Endothelial cell of hepatic sinusoid (primary cell): ENCODE data around the gene CFP.
"Not testable (repeated sequence)": the region's sequence is repeated elsewhere in the genome, so short reads cannot be mapped to it uniquely, and the experiment has no call there.

ENCODE experiments used
- in situ Hi-C: cut with HindIII; loops from 2 replicates; pipeline ENCODE4 v1.10.0; 2017; ENCODE audit warnings: low sequenced_read_pairs

CFP gene

DNA sequence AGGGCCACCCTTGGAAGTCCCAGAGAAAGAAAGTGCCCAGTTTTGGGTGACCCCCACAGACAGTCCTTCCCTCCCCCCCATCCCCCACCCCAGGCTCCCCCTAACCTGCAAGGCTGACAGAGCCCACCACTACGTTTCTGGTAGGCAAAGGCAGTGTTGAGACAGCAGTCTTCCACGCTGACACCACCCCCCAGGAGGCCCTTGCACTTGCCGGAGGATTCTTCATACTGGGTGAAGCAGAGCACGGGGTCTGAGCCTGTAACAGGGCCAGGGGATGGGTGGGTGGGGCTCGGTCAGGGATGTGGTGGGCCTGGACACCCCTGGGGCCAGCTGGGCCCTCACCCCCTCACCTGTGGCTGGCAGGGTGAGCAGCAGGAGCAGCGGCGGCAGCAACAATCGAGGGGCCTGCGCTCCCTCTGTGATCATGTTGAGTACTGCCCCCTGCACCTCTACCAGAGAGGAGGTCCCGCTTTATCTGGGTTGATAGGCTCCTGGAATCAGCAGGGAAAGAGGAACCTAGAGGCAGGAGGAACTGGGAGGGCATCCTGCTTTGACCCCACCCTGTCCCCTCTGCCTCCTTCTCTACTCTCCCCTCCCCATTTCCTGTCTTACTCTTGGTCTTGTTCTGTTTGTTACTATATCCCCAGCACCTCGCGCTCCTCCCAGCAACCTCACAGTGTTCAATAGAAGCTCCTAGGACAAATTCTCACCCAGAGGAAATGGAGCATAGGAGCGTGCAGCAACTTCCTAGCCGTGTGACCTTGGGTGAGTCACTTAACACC is at the start of gene CFP:
TSS of gene CFP (minus strand) at position 512 of the 782 bp plus-strand sequence. CDS start at position 426, 86 bp downstream.
- in situ Hi-C loops, result no loop called here

DNA sequence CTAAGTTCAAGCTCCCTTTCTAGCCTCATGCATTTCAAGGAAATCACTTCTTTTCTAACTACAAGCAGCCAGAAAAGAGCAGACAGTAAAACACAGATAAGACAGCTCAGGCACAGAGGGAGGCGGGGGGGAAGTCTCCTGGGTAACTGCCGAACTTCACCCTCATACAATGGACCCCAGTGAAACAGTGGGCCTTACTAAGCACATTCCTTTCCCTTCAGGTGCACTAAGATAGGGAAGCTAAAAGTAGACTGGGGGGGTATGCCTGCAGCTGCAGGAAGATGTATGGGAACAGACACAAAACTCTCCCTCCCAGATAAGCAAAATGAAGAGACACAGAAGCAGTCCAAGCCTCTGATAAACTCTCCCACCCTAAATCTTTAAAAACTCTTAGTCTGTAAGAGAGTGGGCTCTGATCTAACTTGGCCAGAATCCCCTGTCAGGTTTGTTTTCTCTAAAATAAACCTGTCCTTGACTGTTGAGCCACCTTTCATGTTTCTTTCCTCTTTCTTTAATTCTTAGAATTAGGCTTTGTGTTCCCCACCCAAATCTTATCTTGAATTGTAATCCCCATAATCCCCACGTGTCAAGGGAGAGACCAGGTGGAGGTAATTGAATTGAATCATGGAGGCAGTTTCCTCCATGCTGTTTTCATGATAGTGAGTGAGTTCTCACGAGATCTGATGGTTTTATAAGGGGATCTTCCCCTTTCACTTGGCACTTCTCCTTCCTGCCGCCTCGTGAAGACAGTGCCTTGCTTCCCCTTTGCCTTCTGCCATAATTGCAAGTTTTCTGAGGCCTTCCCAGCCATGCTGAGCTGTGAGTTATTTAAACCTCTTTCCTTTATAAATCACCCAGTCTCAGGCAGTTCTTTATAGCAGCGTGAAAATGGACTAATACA is 46.5 kb upstream of the CFP start:
- in situ Hi-C loops, result not testable (repeated sequence)

DNA sequence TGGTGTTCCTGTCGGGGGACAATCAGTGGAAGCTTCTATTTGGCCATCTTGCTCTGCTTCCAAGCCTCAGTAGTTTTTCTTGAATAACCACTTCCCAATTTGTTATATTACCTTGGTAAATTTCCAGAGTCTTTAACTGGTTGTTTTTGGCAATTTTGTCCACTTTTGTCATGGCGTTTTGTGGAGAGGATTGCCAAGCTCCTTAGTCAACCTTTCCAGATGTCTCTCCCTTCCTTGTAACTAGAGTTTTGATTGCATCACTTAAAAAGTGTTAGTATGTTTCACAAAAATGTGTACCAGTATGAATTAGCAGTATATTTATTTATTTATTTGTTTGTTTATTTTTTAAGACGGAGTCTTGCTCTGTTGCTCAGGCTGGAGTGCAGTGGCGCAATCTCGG is 45.0 kb upstream of the CFP start:
- in situ Hi-C loops, result no loop called here

DNA sequence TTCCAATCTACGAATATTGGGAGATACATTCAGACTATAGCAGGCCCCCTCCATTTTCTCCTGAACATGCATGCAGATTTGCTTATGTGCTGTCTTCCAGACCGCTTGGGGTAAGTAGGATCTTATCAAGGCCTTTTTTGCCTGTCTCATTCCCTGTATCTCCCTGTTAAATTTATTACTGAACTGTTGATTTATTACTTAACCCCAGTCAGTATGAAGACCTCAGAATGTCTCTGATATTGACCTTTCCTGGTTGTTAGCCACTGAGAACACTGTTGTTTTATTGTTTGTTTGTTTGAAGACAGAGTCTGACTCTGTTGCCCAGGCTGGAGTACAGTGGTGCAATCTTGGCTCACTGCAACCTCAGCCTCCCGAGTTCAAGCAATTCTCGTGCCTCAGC is 36.1 kb upstream of the CFP start:
- in situ Hi-C loops, result not testable (repeated sequence)

GRCh38 chrX:47664737-47665136 is 35.0 kb upstream of the CFP start:
- in situ Hi-C loops, result no loop called here

- in situ Hi-C loops, result no loop called here
These were observed 32.5 kb upstream of the CFP start for GRCh38 chrX:47662144-47662657.

GRCh38 chrX:47661539-47661938 is 31.8 kb upstream of the CFP start:
- in situ Hi-C loops, result no loop called here

DNA sequence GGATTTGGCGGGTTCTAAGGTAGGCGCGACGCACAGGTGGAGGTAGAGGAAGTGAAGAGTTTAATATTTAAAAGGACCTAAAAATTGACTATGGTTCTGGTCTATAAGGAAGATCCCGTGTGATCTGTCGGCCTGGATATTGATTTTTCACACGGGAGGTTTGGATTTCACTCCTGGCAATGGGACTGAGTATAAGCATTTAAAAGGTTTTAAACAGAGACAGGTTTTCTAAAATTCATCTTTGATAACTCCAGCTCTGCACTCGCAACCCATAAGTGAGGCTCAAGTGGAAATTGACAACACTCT is 29.6 kb upstream of the CFP start:
- in situ Hi-C loops, result no loop called here

- in situ Hi-C loops, result no loop called here
These were observed 29.1 kb upstream of the CFP start, which contains the start of gene UXT for GRCh38 chrX:47658684-47659420. Gene UXT, minus strand, starts transcription at chrX:47659180. Its CDS starts 253 bp downstream, at chrX:47658927.

GRCh38 chrX:47658301-47658683 is 28.6 kb upstream of the CFP start:
- in situ Hi-C loops, result no loop called here

DNA sequence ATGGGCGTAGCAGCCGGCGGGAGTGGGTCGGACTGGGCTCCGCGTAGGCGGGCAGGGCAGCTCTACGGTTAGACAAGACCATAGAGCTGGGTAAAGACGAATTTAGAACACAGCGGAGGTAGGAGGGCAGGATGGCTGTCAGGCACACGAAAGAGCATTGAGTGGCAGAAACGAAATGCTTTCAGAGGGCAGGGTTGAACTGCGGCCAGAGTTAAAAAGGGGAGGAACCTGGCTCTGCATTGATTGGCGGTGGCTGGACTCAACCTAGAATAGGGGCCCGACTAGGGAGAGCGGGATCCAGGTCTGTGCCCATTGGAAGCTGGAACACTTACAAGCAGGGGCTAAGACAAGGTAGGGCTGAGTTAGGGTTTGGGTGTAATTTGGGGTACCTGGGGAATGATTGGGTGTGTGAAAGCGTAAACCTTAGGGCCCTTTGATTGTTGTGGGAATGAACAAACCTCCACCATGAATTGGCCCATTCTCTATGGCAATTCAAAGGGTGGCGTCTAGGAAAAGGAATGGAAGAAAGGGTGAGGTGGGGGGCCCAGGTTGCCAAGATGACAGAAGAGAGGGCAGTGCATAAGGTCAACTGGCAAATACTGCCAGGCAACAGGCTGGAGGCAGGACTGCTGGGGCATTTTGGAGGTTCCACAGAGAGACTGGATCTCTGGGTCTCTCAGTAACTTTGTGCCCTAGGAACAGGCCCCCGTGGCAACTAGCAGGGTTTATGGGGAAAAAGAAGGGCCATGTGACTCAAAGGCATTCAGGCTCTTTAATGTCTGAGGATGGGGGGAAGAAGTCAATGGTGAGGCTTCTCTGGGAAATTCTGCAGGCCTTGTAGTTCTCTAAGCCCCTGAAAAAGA is 21.5 kb upstream of the CFP start:
- in situ Hi-C loops, result no loop called here

GRCh38 chrX:47650164-47651042 is 20.7 kb upstream of the CFP start, which contains the start of gene ELK1:
Gene ELK1, minus strand, starts transcription at chrX:47650563. Its CDS starts 9,122 bp downstream, at chrX:47641441.
- in situ Hi-C loops, result no loop called here

- in situ Hi-C loops, result no loop called here
These were observed 20.0 kb upstream of the CFP start for GRCh38 chrX:47649781-47650163.

- in situ Hi-C loops, result no loop called here
These were observed 19.5 kb upstream of the CFP start for GRCh38 chrX:47649271-47649670.

DNA sequence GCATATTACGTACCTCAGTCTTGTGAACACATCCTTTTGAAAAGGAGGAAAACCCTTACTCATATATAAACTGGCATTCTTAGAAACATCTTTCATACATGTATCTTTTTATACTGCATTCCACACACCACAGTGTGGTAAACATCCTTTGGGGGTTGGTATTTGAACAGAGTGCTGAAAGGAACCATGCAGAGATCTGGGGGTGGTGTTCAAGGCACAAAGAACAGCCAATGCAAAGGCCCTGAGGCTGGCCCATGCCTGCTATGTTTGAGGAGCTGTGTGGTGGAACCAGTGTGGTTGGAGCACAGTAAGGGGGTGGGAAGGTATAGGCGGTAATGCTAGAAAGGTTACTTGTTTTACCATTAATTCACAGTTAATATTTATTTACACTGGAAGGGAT is 18.6 kb upstream of the CFP start:
- in situ Hi-C loops, result no loop called here

- in situ Hi-C loops, result no loop called here
These were observed 16.9 kb upstream of the CFP start for GRCh38 chrX:47646636-47647035.

DNA sequence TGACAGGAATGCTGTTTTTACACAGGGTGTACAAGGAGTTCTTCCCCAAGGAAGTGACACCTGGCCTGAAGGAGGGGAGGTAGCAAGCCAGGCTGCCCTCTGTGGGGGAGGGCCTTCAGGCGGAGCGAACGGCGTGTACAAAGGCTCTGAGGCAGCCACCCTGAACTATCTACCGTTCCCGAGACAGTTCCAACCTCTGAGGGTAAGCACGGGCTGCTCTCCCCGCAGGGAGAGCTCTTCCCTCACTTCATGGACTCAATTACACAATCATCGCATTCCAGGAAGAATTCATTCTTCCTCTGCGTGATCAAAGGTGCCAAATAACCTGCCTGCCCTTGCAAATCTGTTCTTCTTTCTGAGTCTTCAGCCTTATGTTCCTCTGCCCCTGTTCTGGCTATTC is 15.8 kb upstream of the CFP start:
- in situ Hi-C loops, result no loop called here

GRCh38 chrX:47644557-47645091 is 14.9 kb upstream of the CFP start:
- in situ Hi-C loops, result no loop called here

DNA sequence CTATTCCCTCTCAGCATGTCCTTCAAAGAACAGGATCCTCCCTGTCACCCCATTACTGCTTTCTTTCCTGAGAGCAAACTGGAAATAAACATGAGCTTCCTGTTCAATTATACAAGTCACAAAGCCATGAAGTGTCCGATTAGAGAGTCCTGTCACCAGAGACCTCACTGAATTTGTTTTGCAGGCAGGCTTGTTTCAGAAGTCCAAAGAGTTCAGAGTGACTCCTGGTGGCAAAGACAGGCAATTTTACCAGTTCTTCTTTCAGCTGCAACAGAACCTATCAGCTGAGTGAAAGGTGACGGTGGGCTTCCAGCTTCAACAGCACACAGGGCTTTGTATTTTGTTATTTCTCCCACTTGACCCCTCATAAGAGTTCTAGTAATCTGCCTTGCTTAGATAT is 14.2 kb upstream of the CFP start:
- in situ Hi-C loops, result no loop called here
